GM21619 (cell line): ENCODE results near the gene SELPLG.
"Not testable (repeated sequence)": the region's sequence is repeated elsewhere in the genome, so short reads cannot be mapped to it uniquely, and the experiment has no call there.

Experiments used
- ATAC-seq: cut with Tn5 transposase; IDR thresholded peaks from one replicate; pipeline ENCODE4 v1.9.1; 2021; ENCODE audit not compliant: unreplicated experiment

SELPLG gene

GRCh38 chr12:108656247-108656646 is 22.6 kb upstream of the SELPLG start:
- ATAC-seq, result not testable (repeated sequence)

GRCh38 chr12:108655812-108656175 is 22.1 kb upstream of the SELPLG start:
- not testable (repeated sequence) for ATAC-seq

- not testable (repeated sequence) for ATAC-seq
Measured at GRCh38 chr12:108654622-108655021, 20.9 kb upstream of the SELPLG start.

- ATAC-seq, result no peak
Measured at GRCh38 chr12:108653922-108654321, 20.2 kb upstream of the SELPLG start.

GRCh38 chr12:108653082-108653516 is 19.4 kb upstream of the SELPLG start:
- no peak for ATAC-seq

GRCh38 chr12:108650083-108650482 is 16.4 kb upstream of the SELPLG start:
- ATAC-seq, result no peak

- ATAC-seq, result no peak
Measured at GRCh38 chr12:108649669-108650068, 16.0 kb upstream of the SELPLG start.

- no peak for ATAC-seq
Measured at GRCh38 chr12:108649126-108649525, 15.4 kb upstream of the SELPLG start.

- no peak for ATAC-seq
Measured at GRCh38 chr12:108648371-108648770, 14.7 kb upstream of the SELPLG start.

- ATAC-seq, result no peak
Measured at GRCh38 chr12:108647585-108648287, 14.0 kb upstream of the SELPLG start.

GRCh38 chr12:108646600-108647579 is 13.2 kb upstream of the SELPLG start:
- no peak for ATAC-seq

GRCh38 chr12:108645686-108646599 is 12.2 kb upstream of the SELPLG start:
- ATAC-seq, result no peak

- no peak for ATAC-seq
Measured at GRCh38 chr12:108644811-108645120, 11.1 kb upstream of the SELPLG start.

- no peak for ATAC-seq
Measured at GRCh38 chr12:108643941-108644810, 10.5 kb upstream of the SELPLG start.

- no peak for ATAC-seq
Measured at GRCh38 chr12:108642899-108643654, 9.4 kb upstream of the SELPLG start.

GRCh38 chr12:108642269-108642870 is 8.7 kb upstream of the SELPLG start:
- no peak for ATAC-seq

GRCh38 chr12:108641446-108642268 is 8.0 kb upstream of the SELPLG start:
- no peak for ATAC-seq

- ATAC-seq, result no peak
Measured at GRCh38 chr12:108640802-108641445, 7.2 kb upstream of the SELPLG start.
